OCI-LY3 (cell line): ENCODE measurements around the gene LDLRAD4.

Source experiments
- H2AFZ ChIP-seq: fragments of 200-600, 300-600 bp; shearing (Covaris generic); 2 replicates; pipeline ENCODE4 v1.6.0; 2014; ENCODE audit warnings: antibody characterized with exemption, low read depth, low read length
- H3K27ac ChIP-seq: fragments of 200-600, 300-600 bp; sonication (generic); 2 replicates; pipeline ENCODE4 v1.5.1; 2014; ENCODE audit warnings: mild to moderate bottlenecking, low read length, moderate library complexity, mixed read lengths
- H3K27me3 ChIP-seq: fragments of 200-600, 300-600 bp; sonication (generic); 2 replicates; pipeline ENCODE4 v1.6.1; 2014; ENCODE audit warnings: low read depth, low read length, mixed read lengths
- H3K36me3 ChIP-seq: fragments of 200-600, 300-600 bp; sonication (generic); replicated peaks from 2 replicates; pipeline ENCODE3; 2014; ENCODE audit warnings: low read depth, low read length, mixed read lengths
- H3K4me1 ChIP-seq: fragments of 300-600, 200-600 bp; sonication (generic); 2 replicates; pipeline ENCODE4 v1.6.1; 2014; ENCODE audit warnings: low read length, mixed read lengths
- H3K4me2 ChIP-seq: fragments of 200-600, 300-600 bp; sonication (generic); 2 replicates; pipeline ENCODE4 v1.6.1; 2014; ENCODE audit warnings: low read length, mixed read lengths
- H3K4me3 ChIP-seq: fragments of 300-600, 200-600 bp; sonication (generic); 2 replicates; pipeline ENCODE4 v1.5.1; 2014; ENCODE audit warnings: antibody characterized with exemption, mild to moderate bottlenecking, low read length, moderate library complexity
- H3K79me2 ChIP-seq: fragments of 300-600, 200-600 bp; shearing (Covaris generic); 2 replicates; pipeline ENCODE4 v1.6.1; 2014; ENCODE audit warnings: mild to moderate bottlenecking, low read length, mixed read lengths
- H3K9ac ChIP-seq: fragments of 300-600, 200-600 bp; shearing (Covaris generic); 2 replicates; pipeline ENCODE4 v1.6.0; 2014; ENCODE audit warnings: mild to moderate bottlenecking, low read length, moderate library complexity
- H3K9me3 ChIP-seq: fragments of 200-600, 300-600 bp; shearing (Covaris generic); 2 replicates; pipeline ENCODE4 v1.6.1; 2014; ENCODE audit warnings: low read length, mixed read lengths; ENCODE audit not compliant: insufficient read depth
- H4K20me1 ChIP-seq: fragments of 200-600, 300-600 bp; sonication (generic); 2 replicates; pipeline ENCODE4 v1.6.1; 2016; ENCODE audit warnings: low read length, mixed read lengths; ENCODE audit not compliant: insufficient read depth
- CTCF ChIP-seq: fragments of 200-600, 300-600 bp; sonication (generic); IDR thresholded peaks from 2 replicates; pipeline ENCODE4 v1.5.1; 2014; ENCODE audit warnings: antibody characterized with exemption, low read length, low read depth
- EZH2phosphoT487 ChIP-seq: fragments of 200-600 bp; shearing (Covaris generic); IDR thresholded peaks from 2 replicates; pipeline ENCODE4 v1.6.1; 2018; ENCODE audit warnings: antibody characterized with exemption, mixed run types, low read depth

The LDLRAD4 gene

DNA sequence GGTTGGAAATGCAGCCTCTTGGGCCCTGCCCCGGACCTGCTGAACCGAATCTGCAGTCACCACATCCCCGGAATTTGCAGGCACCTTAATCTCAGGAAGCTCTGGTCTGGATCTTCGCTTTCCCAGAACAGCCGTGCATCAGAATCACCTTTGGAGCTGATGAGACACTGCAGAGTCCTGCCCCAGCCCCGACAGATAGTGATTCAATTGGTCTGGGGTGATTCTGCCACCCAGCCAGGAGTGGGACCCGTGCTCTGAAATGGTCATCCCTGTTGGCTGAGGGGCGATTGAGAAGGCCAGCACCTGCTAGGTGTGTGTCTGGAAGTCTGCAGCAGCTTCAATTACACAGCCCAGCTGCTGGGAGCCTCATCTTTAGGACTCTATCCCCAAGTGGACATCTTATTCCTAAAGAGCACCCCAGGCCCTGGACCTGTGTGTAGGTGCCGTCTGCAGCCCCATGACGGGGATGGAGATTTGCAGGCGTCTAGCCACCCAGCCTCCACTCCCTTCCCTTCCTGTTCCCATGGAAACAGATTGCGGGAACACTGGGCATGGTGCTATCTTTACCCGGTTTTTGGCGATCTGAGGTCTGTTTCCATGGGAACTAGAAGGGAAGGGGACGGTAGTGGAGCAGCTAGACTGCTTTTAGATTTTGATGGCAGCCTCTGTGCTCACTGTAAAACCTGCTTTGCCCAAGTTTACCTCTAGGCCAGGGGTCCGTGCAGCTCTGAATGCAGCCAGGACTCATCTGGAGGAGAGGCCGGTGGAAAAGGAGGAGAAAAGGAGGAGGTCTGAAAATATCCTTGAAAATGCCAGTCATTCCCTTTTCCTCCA lies 156.1 kb downstream of the LDLRAD4 start:
- Histone ChIP-seq H3K27me3 (peaks cover 16% of the 10 kb centered on the region), H4K20me1 (no peaks in the 10 kb centered on the region), H3K79me2 (no peaks in the 10 kb centered on the region), H3K4me2 (peak overlapping the region; percentile 51), H3K9ac (no peak overlapping the region), H3K36me3 (no peaks in the 10 kb centered on the region), H3K4me3 (peak overlapping the region; percentile 16; the same call in 1 of the 2 replicates), H2AFZ (no peak overlapping the region), H3K9me3 (no peaks in the 10 kb centered on the region), H3K4me1 (peaks cover 33% of the 10 kb centered on the region), H3K27ac (no peak overlapping the region)
- TF ChIP-seq EZH2phosphoT487, result no peak
- no peak for TF ChIP-seq CTCF

GRCh38 chr18:13375302-13376255 lies 157.0 kb downstream of the LDLRAD4 start:
- no peaks in the 10 kb centered on the region for H3K79me2 ChIP-seq
- H4K20me1 ChIP-seq, result no peaks in the 10 kb centered on the region
- peak overlapping the region; percentile 51 for H3K4me2 ChIP-seq
- H3K4me1 ChIP-seq, result peaks cover 33% of the 10 kb centered on the region
- TF ChIP-seq EZH2phosphoT487 (no peak), CTCF (no peak)
- H2AFZ ChIP-seq, result no peak overlapping the region
- no peaks in the 10 kb centered on the region for H3K36me3 ChIP-seq
- H3K27me3 ChIP-seq, result peaks cover 17% of the 10 kb centered on the region
- H3K9me3 ChIP-seq, result no peaks in the 10 kb centered on the region
- H3K27ac ChIP-seq, result no peak overlapping the region
- H3K4me3 ChIP-seq, result peak overlapping the region; percentile 16; the same call in 1 of the 2 replicates
- H3K9ac ChIP-seq, result no peak overlapping the region

GRCh38 chr18:13376298-13376840 lies 157.8 kb downstream of the LDLRAD4 start:
- Histone ChIP-seq H2AFZ (no peak overlapping the region), H3K4me3 (peak overlapping the region; percentile 9; the same call in 1 of the 2 replicates), H3K4me2 (peak overlapping the region; percentile 63), H3K36me3 (no peaks in the 10 kb centered on the region), H3K9ac (no peak overlapping the region), H3K27ac (no peak overlapping the region), H4K20me1 (no peaks in the 10 kb centered on the region), H3K9me3 (no peaks in the 10 kb centered on the region), H3K27me3 (peaks cover 23% of the 10 kb centered on the region), H3K4me1 (peaks cover 34% of the 10 kb centered on the region), H3K79me2 (no peaks in the 10 kb centered on the region)
- TF ChIP-seq EZH2phosphoT487 (no peak), CTCF (no peak)

- Histone ChIP-seq H2AFZ (no peak overlapping the region), H4K20me1 (no peaks in the 10 kb centered on the region), H3K27me3 (peaks cover 27% of the 10 kb centered on the region), H3K9me3 (no peaks in the 10 kb centered on the region), H3K4me3 (peak overlapping the region; percentile 9; the same call in 1 of the 2 replicates), H3K79me2 (no peaks in the 10 kb centered on the region), H3K4me2 (peak overlapping the region; percentile 63), H3K9ac (no peak overlapping the region), H3K27ac (no peak overlapping the region), H3K4me1 (peaks cover 39% of the 10 kb centered on the region), H3K36me3 (no peaks in the 10 kb centered on the region)
- no peak for TF ChIP-seq CTCF
Measured at GRCh38 chr18:13376841-13377351, 158.3 kb downstream of the LDLRAD4 start.
